IPS-18c (cell line): ENCODE measurements around the gene NEGR1.

ENCODE experiments used
- H3K4me3 ChIP-seq: 2 replicates; pipeline ENCODE4 v1.7.0; 2013; ENCODE audit warnings: low read depth, mild to moderate bottlenecking, low read length, moderate library complexity; ENCODE audit not compliant: insufficient read depth
- H3K9me3 ChIP-seq: one replicate; pipeline ENCODE4 v1.6.1; 2013; ENCODE audit warnings: mild to moderate bottlenecking, low read length, moderate library complexity; ENCODE audit not compliant: control insufficient read depth, insufficient read depth

The NEGR1 gene

DNA sequence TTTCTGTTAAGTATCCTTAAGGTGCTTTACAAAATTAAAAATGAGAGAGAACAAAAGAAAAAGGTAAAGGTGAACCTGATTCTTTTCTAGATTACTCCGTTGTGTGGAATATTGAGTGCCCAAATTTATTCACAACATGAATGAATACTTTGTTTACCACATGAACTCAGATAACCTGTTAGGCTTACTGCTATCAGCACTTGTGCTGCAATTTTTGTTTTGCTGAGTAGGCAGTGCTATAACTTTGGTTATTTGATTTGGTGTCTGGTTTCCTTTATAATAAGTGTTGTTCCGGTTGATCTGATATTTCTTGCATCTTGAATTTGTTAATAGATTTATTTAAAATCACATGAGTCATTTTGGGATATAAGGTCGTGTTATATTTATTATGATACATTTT lies 195.9 kb downstream of the NEGR1 start:
- Histone ChIP-seq H3K4me3 (no peak overlapping the region), H3K9me3 (no peaks in the 10 kb centered on the region)

DNA sequence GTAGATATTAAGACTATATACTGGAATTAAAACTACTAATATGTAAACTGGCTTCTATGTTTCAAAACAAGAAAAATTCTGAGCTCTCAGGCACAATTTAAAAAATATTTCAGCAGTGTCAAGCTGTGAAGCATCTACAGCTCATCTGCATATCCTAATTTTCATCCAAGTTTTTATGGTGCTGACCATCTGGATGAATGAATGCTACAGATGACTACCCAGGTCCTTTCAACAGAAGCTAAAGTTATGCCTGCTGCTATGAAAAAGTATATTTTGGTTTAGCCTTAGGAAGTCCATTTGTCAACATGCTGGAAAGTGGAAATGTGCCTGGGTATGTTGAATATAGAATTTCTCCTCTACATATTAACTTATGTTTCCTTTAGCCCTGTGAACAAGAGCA lies 206.9 kb downstream of the NEGR1 start:
- Histone ChIP-seq H3K4me3 (no peak overlapping the region), H3K9me3 (no peaks in the 10 kb centered on the region)

DNA sequence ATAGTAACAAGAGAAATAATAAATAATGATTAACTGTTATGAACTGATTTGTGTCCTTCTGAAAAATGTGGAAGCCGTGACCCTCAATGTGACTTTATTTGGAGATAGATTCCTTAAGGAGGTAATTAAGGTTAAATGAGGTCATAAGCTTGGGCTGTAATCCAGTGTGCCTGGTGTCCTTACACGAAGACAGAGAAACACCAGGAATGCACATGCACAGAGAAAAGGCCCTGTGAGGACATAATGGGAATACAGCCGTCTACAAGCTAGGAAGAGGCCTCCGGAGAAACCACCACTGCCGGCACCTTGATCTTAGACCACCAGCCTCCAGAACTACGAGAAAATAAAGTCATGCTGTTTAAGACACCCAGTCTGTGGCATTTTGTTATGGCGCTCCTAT lies 215.9 kb downstream of the NEGR1 start:
- no peak overlapping the region for H3K4me3 ChIP-seq
- no peaks in the 10 kb centered on the region for H3K9me3 ChIP-seq

DNA sequence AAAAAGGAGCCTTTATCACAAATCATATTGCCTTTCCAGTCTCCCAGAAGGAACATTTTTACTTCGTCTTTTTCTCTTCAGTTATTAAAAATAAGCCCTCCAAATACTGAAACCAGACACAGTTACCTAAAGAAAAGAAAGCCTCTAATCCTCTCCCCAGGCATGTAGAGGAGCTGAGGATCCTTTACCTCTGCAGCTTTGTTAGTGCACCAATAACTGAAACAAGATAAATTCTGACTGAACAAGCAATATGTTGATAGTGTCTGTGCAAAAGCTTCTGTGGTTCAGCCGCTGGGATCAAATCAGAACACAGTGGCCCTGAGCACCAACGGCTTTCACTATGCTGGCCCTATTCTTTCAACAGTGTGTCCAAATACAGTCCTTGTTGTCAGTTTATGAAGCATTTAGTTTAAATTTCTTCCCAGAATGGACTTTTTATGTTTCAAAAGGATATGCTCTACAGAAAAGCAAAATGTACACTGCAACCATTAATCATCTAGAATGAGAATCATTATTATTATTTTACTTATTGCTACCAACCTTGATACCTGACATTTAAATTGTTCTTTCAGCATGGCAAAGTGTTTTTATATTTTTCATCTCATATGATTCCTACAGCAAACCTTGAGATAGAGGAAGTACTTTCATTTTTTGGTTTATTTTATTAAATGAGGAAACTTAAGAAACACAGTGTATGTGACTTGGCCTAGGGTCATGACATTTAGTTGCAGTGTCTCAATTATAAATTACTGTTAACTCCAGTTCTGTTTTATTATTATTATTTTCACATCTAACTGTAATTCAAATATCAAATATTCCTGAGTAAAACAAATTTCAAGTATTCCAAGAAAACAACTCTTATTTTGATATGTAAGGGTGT lies 217.9 kb downstream of the NEGR1 start:
- H3K4me3 ChIP-seq: no peak overlapping the region
- no peaks in the 10 kb centered on the region for H3K9me3 ChIP-seq

DNA sequence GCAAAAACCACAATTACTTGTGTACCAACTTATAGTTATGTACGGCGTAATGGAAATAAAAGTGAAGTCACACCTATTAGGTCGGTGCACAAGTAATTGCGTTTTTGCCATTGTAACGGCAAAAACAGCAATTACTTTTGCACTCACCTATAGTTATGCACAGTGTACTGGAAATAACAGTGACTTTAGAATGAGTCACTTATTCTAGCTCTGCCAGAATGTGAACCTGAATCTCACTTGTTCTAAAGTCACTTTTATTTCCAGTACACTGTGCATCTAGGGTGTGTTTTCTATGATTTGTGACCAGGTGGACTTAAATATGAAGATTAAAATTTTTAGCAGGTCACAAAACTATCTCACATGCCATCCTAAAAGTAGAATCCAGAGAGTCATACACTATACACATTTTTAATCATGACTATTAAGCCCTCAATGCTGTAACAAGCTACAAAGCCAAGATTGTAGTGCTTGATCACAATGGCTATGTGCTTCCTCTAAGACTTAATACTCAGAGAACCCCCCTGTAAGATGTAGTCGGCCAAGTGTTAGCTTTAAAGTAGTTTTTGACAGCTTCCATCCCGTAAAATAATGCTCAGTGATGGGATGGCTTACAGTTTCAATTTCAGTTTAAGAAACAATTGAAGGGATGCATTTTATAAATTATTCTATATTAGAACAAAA lies 218.8 kb downstream of the NEGR1 start:
- Histone ChIP-seq H3K9me3 (no peaks in the 10 kb centered on the region), H3K4me3 (no peak overlapping the region)

DNA sequence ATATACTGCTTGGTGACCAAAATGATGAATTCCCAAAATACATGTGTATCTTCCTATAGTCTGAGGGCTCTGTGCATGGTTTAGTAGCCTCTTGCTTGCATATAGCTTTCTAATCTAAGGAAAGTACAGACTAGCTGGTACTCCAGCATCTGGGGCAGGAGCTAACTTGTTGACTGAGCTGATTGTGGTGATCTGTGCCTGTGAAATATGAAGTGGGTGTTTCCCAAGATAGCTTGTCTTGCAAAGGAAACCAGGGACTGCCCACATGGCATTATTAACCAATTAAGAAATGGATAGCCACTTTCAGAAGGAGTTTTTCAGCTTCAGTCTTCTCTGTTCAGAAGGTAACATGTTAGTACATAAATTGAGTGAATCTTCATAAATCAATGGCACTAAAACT lies 219.8 kb downstream of the NEGR1 start:
- H3K4me3 ChIP-seq: no peak overlapping the region

DNA sequence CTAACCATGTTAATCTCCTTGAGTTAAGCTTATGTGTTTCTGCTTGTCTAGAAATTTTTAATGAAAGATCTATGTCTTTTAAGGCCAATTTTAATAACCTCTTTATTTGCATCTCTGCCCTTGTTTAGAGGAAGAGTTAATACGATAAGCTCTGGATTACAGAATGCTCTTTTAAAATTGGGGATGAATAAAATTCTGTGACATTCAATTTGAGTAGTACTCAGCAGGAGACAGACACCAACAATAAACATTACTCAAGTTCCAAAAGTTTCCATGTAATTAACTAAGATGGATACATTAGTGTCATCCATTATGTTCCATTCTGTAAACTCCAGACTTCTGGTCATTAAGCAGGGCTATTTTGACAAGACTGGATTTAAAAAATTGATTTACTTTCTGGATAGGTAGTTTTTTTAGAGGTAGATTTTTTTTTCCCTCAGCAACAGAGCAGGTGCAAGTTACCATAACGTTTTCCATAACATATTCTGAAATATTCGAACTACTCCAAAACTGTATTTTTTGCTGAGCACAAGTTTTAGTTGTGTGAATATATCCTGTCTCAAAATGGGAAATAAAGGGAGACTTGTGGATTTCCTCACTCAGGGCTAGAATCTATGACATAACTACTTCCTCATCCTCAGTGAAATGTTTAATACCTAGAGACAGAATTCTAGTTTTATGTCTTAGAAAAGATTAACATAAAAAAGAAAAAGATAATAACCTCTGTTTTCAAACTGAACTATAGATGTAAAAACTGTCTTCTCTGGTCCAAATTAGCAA lies 221.7 kb downstream of the NEGR1 start:
- Histone ChIP-seq H3K9me3 (no peaks in the 10 kb centered on the region), H3K4me3 (no peak overlapping the region)

More for the DNA sequence above, 219.8 kb downstream of the NEGR1 start:
- H3K9me3 ChIP-seq: no peaks in the 10 kb centered on the region

DNA sequence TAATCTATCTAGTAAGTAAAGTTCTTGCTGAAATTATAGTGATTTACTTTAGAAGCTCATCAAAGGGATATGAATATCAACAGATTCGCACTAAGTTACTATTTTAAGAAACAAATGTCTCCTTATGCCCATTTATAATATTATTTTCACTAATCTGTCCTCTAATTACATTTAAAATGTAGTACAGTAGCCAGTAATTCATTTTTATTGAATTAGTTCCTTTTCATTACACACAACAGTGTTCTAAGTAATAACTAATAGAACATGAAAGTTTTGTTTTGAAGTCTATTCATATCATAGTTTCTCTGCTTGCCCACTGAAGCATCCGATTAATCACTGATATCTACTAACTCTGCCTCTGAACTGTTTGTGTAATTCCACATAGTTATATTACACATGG lies 225.8 kb downstream of the NEGR1 start:
- Histone ChIP-seq H3K4me3 (no peak overlapping the region), H3K9me3 (no peaks in the 10 kb centered on the region)

DNA sequence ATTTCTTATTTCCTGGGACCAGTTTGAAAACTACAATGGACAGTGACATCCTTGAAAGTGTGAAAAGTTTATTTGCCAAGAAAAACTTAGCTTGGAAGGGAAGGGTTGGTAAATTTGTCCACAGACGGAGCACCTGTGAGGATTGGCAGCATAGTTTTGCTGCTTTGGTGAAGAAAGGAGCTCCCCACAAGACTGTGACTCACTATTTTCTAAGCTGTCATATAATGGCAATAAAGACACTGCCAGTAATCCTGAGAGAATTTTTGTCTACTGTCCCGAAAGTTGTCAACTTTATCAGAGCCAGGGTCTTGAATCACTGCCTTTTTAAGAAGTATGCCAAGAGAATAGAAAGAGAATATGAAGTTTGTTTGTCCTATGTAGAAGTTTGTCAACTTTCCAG lies 230.8 kb downstream of the NEGR1 start:
- Histone ChIP-seq H3K9me3 (no peaks in the 10 kb centered on the region), H3K4me3 (no peak overlapping the region)

DNA sequence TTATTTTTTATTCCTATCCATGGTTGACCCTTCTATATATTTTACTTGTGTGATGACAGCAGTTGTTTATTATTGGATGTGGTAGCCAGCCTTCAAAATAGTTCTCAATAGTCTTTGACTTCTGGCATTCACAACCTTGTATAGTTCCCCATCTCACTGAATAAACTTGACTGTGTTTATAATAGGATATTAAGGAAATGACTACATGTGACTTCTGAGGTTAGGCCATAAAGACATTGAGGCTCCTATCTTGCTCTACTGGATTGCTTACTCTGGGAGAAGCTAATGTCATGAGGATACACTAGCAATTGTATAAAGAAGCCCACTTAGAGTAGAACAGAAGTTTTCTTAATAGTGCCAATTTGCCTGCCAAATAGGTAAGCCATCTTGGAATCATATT lies 231.8 kb downstream of the NEGR1 start:
- no peak overlapping the region for H3K4me3 ChIP-seq
- no peaks in the 10 kb centered on the region for H3K9me3 ChIP-seq

DNA sequence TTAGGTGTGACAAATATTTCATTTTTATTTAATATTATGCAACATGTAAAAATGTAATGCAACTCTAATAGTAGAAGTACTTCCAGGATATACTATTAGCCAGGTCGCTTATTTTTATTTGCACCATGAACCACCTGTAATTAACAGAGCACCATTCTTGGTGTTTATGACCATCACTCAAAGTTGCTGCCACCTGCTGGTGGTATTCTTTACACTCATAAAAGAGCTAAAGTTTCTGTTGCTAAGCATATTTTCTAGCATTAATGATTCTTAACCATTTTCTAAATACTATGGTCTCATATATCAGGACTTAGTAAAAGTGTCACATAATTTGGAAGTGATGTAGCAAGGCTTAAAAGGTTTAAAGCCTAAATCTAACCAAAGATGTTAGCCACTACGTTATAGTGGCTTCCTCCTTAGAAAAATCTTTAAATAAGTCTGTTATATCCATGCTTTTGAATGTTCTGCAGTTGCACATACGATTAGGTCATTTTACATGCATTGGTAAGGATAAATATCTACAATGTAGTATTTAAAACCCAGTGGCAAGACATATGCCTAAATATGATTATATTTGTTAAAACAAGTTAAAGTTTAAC lies 244.5 kb downstream of the NEGR1 start:
- H3K9me3 ChIP-seq: no peaks in the 10 kb centered on the region
- no peak overlapping the region for H3K4me3 ChIP-seq

DNA sequence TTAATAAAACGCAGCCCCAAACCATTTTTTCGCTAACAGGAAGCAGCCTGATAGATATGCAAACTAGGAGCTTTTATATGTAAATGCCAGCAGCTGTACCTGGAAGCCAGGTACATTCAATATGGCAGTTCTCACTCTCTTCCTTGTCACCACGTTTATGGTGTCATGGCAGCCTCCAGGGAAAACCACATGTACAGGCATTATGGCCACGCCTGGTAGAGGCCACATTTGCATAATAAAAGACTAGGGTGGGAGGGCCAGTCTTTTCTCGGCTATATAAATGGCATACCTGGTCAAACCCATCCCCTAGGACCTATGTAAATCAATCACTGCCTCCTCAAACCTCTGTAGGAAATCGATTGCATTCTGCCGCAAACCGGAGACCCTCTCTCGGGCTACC lies 247.5 kb downstream of the NEGR1 start:
- Histone ChIP-seq H3K9me3 (no peaks in the 10 kb centered on the region), H3K4me3 (no peak overlapping the region)

DNA sequence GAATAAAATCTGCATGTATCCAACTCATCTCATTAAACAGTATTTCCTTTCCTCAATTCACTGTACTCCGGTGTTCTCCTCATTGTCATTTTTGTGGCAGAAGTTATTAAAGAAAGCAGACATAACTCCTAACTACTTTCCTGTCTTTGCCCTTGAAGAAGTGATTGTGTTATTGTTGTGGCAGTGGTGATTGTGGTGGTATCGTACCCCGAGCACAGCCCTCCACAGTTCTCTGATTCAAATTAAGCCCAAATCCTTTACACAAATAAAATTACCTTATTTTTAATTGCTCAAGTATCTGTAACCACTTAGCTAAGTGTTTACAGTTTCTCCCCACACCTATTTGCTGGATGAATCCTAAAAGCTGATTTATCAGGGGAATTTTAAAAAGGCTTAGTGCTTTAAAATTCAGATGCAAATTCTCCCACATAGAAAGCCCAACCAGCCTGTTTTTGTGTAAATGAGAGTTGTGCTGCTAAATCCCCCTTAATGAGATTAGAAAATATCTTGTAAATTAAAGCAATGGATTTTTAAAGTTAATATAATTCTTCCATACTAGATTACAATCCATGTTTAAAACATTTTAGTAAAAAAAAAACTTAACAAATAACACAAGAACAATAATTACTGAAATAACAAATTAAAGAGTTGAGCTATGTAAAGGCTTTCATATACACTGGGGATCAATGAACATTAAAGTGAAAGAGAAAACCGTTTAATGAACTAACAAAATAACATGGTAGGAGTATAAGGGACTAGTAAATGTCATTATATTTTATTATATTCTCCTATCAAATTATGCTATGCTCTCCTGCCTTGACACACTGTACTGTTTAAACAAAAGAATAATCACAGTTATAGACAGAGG lies 259.0 kb downstream of the NEGR1 start:
- H3K9me3 ChIP-seq: no peaks in the 10 kb centered on the region
- no peak overlapping the region for H3K4me3 ChIP-seq

DNA sequence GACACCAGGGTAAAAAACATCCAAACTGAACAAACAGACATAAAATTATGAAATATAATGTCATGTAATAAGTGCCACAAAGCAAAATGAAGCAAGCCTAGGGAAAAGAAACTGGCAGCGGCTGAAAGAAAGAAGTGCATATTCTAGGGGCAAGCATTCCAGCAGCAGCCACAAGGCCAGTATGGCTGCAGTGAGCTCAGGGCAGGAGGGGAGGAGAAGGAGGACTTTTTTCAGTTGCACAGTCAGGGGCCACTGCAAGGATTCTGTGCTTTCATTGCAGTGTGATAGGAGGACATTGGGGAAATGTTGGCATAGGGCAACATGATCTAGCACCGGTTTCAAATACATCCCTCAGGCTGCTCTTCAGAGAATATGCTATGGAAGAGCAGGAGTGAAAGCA lies 263.8 kb downstream of the NEGR1 start:
- H3K9me3 ChIP-seq: no peaks in the 10 kb centered on the region
- no peak overlapping the region for H3K4me3 ChIP-seq

DNA sequence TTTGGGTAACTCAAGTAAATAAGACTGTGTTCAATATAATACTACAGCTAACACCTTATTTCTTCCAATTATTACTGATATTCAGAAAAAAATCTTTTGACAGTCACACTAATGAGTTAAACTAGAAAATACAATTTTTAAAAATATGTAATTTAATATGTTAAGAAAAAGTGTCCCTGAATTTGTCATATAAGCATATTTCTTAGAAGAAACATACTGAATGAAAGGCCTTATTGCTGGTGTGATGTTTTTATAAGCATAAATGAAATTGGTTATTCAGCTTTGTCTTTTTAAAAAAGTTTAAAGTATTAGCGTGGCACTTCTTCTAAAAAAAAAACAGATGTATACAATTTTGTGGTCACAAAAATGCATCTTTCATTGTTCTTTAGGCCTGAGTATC lies 267.3 kb downstream of the NEGR1 start:
- Histone ChIP-seq H3K9me3 (no peaks in the 10 kb centered on the region), H3K4me3 (no peak overlapping the region)

DNA sequence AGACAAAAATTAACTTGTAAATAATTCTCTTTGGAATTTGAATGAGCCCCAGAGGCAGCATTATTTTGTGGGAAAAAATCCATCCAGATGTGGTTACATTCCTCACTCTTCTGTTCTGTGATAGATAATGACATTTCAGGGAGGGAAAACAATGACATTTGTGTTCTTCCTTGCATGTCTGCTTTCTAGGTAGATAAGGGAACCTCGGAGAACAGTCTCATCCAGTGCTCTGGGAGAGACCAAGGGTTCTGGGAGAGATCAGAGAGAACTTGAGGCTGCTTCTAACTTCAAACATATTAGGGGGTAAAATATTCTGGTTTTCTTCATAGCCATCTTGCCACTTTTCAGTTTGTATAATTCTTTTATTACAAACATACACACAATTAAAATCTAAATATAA lies 269.2 kb downstream of the NEGR1 start:
- Histone ChIP-seq H3K9me3 (no peaks in the 10 kb centered on the region), H3K4me3 (no peak overlapping the region)

DNA sequence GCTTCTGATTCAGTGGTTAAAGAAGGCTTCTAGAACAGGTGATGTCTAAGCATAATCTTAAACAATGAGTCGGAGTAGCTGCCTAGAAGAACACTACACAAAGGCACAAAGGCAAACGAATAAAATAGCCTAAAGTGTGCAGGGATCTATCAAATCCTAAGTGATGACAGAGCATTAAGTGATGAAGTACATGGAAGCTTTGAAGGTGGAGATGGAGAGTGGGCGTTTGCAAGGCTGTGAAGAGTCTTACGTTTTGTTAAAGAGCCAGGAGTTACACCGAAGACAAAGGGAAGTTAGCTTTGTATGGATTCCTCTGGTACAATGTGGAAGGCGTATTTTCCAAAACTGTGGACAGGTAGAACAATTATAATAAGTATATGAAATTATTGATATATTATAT lies 270.6 kb downstream of the NEGR1 start:
- H3K9me3 ChIP-seq: no peaks in the 10 kb centered on the region
- H3K4me3 ChIP-seq: no peak overlapping the region
